Cardiac muscle cell (in vitro differentiated cells and primary cell): Measurements from ENCODE around the gene PBX2. TPM values are rescaled to one million over a fixed set of nuclear protein-coding genes. Genes with fewer than 3 reads are reported as not detected.
"Not testable (repeated sequence)": the region's sequence is repeated elsewhere in the genome, so short reads cannot be mapped to it uniquely, and the experiment has no call there.

Experiments used
- DNase-seq, 2 donors: peaks; one replicate each; pipeline versions ENCODE4 v3.0.0 to v3.0.0-alpha.2; 2010 to 2017; ENCODE audit warnings: low read depth in 1 of 2, low spot score in 1 of 2
- H3K27ac ChIP-seq: fragments of 200-600 bp; sonication (generic); 2 replicates; pipeline ENCODE4 v1.5.1; 2016
- H3K27me3 ChIP-seq: fragments of 200-600 bp; sonication (generic); 2 replicates; pipeline ENCODE4 v1.6.0; 2016; ENCODE audit warnings: control low read depth
- H3K36me3 ChIP-seq: fragments of 200-600 bp; sonication (generic); 2 replicates; pipeline ENCODE4 v1.5.1; 2016; ENCODE audit warnings: control low read depth
- H3K4me1 ChIP-seq: fragments of 200-600 bp; sonication (generic); 2 replicates; pipeline ENCODE4 v1.8.1; 2017; ENCODE audit warnings: low read depth, mild to moderate bottlenecking, mixed run types
- H3K4me3 ChIP-seq: fragments of 200-600 bp; sonication (generic); 2 replicates; pipeline ENCODE4 v1.5.1; 2016; ENCODE audit warnings: mild to moderate bottlenecking
- H3K9me3 ChIP-seq: fragments of 200-600 bp; sonication (generic); 2 replicates; pipeline ENCODE4 v1.5.1; 2017; ENCODE audit warnings: low read depth, mild to moderate bottlenecking, control low read depth
- CTCF ChIP-seq: IDR thresholded peaks from 2 replicates; pipeline ENCODE4 v1.5.1; 2012; ENCODE audit warnings: low read depth, mild to moderate bottlenecking, low read length
- polyA plus RNA-seq: library from polyadenylated mRNA; unstranded; fragments of >200 nt; fragmentation: Nextera tagmentation; extraction: Ambion mirVana; gene quantifications from 2 replicates; pipeline ENCODE4 v1.2.1, GENCODE V29; 2016
- total RNA-seq: library from RNA; depleted of rRNA; stranded (reverse); fragments of >200 nt; gene quantifications from 2 replicates; pipeline ENCODE4 v1.2.3, GENCODE V29; 2016

PBX2 gene
- total and polyA plus RNA-seq, 2 experiments from 2014 or later, result 17.3 to 124 TPM

- H3K4me1 ChIP-seq, result peaks cover 22% of the 10 kb centered on the region
- TF ChIP-seq CTCF, result no peak
- no peak overlapping the region for H3K4me3 ChIP-seq
- H3K36me3 ChIP-seq, result no peaks in the 10 kb centered on the region
- H3K9me3 ChIP-seq, result no peaks in the 10 kb centered on the region
- DNase-seq, result no peak
- peaks cover 30% of the 10 kb centered on the region for H3K27me3 ChIP-seq
- no peak overlapping the region for H3K27ac ChIP-seq
Measured at GRCh38 chr6:32149092-32149755, 40.8 kb downstream of the PBX2 start.

DNA sequence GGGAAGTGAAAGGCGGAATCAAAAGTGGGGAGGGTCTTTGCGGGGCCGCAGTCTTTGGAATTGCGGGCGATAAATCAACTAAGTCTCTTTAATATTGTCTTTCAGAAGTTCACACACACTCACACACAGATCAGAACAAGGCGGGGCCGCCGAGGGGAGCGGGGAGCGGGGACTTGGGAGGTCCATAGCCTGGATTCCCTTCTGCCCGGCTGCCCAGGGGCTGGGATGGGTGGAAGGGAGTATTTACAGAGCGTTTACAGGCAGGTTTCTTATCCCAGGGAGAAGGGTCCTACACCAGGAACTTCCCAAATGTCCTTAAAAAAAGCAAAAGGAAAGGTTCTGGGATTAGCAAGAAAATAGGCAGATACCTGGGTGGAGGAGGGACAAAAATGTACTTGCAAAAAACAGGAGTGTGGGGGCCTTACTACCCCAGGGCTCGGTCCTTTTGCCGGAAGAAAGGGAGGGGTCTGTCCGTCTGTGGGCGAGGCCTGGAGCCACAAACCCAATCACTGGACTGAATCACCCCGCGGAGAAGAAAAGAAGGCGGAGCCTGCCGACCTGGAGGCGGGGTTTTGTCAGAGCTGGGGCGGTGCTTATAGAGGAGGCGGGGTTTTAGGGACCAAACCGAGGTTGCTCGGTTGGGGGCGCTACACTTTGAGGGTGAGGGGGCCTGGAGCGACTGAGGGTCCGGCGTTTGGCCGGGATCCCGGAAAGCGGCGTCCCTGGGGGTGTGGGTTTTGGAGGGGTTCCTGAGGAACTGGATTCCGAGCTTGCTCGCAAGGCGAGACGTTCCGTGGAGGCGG is 41.5 kb downstream of the PBX2 start:
- no peaks in the 10 kb centered on the region for H3K9me3 ChIP-seq
- DNase-seq, result no peak
- no peak overlapping the region for H3K4me3 ChIP-seq
- no peak overlapping the region for H3K27ac ChIP-seq
- peaks cover 22% of the 10 kb centered on the region for H3K4me1 ChIP-seq
- H3K27me3 ChIP-seq, result peaks cover 30% of the 10 kb centered on the region
- TF ChIP-seq CTCF, result no peak
- no peaks in the 10 kb centered on the region for H3K36me3 ChIP-seq

GRCh38 chr6:32147401-32148132 is 42.4 kb downstream of the PBX2 start:
- no peak overlapping the region for H3K4me3 ChIP-seq
- H3K36me3 ChIP-seq, result no peaks in the 10 kb centered on the region
- peaks cover 30% of the 10 kb centered on the region for H3K27me3 ChIP-seq
- TF ChIP-seq CTCF, result no peak
- no peaks in the 10 kb centered on the region for H3K9me3 ChIP-seq
- no peak for DNase-seq
- peaks cover 17% of the 10 kb centered on the region for H3K4me1 ChIP-seq
- H3K27ac ChIP-seq, result no peak overlapping the region

GRCh38 chr6:32146687-32147086 is 43.3 kb downstream of the PBX2 start:
- H3K27me3 ChIP-seq, result peaks cover 30% of the 10 kb centered on the region
- no peaks in the 10 kb centered on the region for H3K9me3 ChIP-seq
- no peak for TF ChIP-seq CTCF
- no peaks in the 10 kb centered on the region for H3K36me3 ChIP-seq
- DNase-seq, result peak in 1 of 2 donors; percentile 11
- peaks cover 10% of the 10 kb centered on the region for H3K4me1 ChIP-seq
- peak overlapping the region; percentile 64 for H3K27ac ChIP-seq
- H3K4me3 ChIP-seq, result no peak overlapping the region

DNA sequence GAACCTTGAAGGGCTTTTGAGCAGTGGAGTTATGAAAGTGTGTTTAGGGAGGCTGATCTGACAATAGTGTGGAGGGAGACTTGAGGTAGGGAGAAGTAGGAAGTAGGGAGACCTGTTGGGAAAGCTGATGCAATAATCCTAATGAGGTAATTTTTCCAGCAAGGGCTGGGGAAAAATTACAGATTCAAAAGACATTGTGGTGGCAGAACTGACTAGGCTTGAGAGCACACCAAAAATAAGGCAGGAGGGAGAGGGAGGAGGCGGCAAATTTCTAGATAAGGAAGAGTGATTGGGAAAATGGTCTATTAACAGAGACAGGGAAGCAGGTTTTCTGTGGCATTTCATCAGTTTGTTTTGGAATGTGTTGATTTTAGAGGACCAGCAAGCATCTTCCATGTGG is 43.7 kb downstream of the PBX2 start:
- Histone ChIP-seq H3K4me3 (no peak overlapping the region), H3K27me3 (peaks cover 26% of the 10 kb centered on the region), H3K9me3 (no peaks in the 10 kb centered on the region), H3K36me3 (no peaks in the 10 kb centered on the region), H3K27ac (peak overlapping the region; percentile 64), H3K4me1 (peaks cover 10% of the 10 kb centered on the region)
- DNase-seq, result peak in 1 of 2 donors; percentile 33
- no peak for TF ChIP-seq CTCF

DNA sequence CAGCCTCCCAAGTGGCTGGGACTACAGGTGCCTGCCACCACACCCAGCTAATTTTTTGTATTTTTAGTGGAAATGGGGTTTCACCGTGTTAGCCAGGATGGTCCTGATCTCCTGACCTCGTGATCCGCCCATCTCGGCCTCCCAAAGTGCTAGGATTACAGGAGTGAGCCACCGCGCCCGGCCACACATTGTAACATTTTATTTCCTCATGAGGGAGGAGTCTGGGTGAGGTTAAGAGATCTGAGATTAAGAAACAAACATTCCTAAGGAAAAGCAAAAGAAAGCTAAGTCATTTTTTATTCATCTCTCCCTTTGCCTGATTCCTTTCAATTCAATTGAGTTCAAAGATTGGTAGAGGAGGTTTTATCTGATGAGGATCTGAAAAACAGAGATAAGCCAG is 45.8 kb downstream of the PBX2 start:
- H3K27me3 ChIP-seq, DNase-seq, H3K9me3 ChIP-seq, H3K27ac ChIP-seq, H3K4me3 ChIP-seq, H3K36me3 ChIP-seq: not testable (repeated sequence)
- peaks cover 10% of the 10 kb centered on the region for H3K4me1 ChIP-seq
